H1 (cell line): ENCODE results near the gene EIF3J. TPM values are rescaled to one million over a fixed set of nuclear protein-coding genes. Genes with fewer than 3 reads are reported as not detected.

Source experiments
- CTCF ChIA-PET: fragments of 300-600 bp; sonication (Branson Sonifier 250); formaldehyde crosslinking; loops from one replicate; lab custom pipeline; 2021; ENCODE audit not compliant: partially characterized antibody; lab: Charles Lee
- POLR2A ChIA-PET: fragments of 300-600 bp; sonication (Branson Sonifier 250); formaldehyde crosslinking; loops from one replicate; lab custom pipeline; 2021; ENCODE audit warnings: inconsistent platforms; ENCODE audit not compliant: partially characterized antibody; lab: Charles Lee
- DNase-seq, 2 experiments: peaks; one replicate each; pipeline versions ENCODE4 v3.0.0 to v3.0.0-alpha.2; 2010 to 2022; ENCODE audit warnings: low spot score in 2 of 2, low read depth in 1 of 2, mixed read lengths in 1 of 2
- FAIRE-seq: peaks from 2 replicates; lab custom pipeline; 2011; peaks lifted over from hg19 to GRCh38; lab: Jason Lieb, UNC
- H2AFZ ChIP-seq: 2 replicates; pipeline ENCODE4 v1.8.1; 2012; ENCODE audit warnings: low read length, inconsistent platforms
- H2AK5ac ChIP-seq: 2 replicates; pipeline ENCODE4 v1.6.1; 2013; ENCODE audit warnings: low read depth, low read length
- H2BK120ac ChIP-seq: replicated peaks from 2 replicates; pipeline ENCODE3; 2013; ENCODE audit warnings: low read depth, low read length, inconsistent platforms
- H2BK12ac ChIP-seq: 2 replicates; pipeline ENCODE4 v1.6.1; 2013; ENCODE audit warnings: low read depth, low read length
- H2BK15ac ChIP-seq: 2 replicates; pipeline ENCODE4 v1.6.1; 2013; ENCODE audit warnings: low read length
- H2BK20ac ChIP-seq: 2 replicates; pipeline ENCODE4 v1.6.1; 2013; ENCODE audit warnings: low read length
- H2BK5ac ChIP-seq: 2 replicates; pipeline ENCODE4 v1.6.1; 2013; ENCODE audit warnings: low read depth, low read length
- H3K14ac ChIP-seq: 2 replicates; pipeline ENCODE4 v1.6.1; 2013; ENCODE audit warnings: inconsistent platforms; ENCODE audit not compliant: insufficient read length
- H3K18ac ChIP-seq: 2 replicates; pipeline ENCODE4 v1.6.1; 2013; ENCODE audit warnings: low read length; ENCODE audit errors: extremely low read depth
- H3K23ac ChIP-seq: 2 replicates; pipeline ENCODE4 v1.6.1; 2013; ENCODE audit warnings: inconsistent platforms; ENCODE audit not compliant: insufficient read length
- H3K23me2 ChIP-seq: 2 replicates; pipeline ENCODE4 v1.6.1; 2013; ENCODE audit warnings: low read depth, low read length
- H3K27ac ChIP-seq: 2 replicates; pipeline ENCODE4 v1.6.1; 2011; ENCODE audit warnings: low read depth, low read length, inconsistent platforms
- H3K27me3 ChIP-seq, 4 experiments: replicated peaks in 1 of 4; 1 replicate in 1 of 4; 2 replicates in 3 of 4; pipeline versions ENCODE4 v1.6.1 to v1.8.1; 2011 to 2013; ENCODE audit warnings: low read length in 3 of 4, mild to moderate bottlenecking in 3 of 4, inconsistent platforms in 2 of 4, mixed read lengths in 2 of 4, moderate library complexity in 1 of 4; ENCODE audit not compliant: control insufficient read depth in 3 of 4, insufficient read depth in 3 of 4; ENCODE audit errors: extremely low read depth in 1 of 4
- H3K36me3 ChIP-seq, 4 experiments: 2 replicates each; pipeline versions ENCODE4 v1.6.1 to v1.8.1; 2011 to 2013; ENCODE audit warnings: mild to moderate bottlenecking in 4 of 4, low read length in 3 of 4, moderate library complexity in 2 of 4, control low read depth in 1 of 4, inconsistent platforms in 1 of 4; ENCODE audit not compliant: insufficient read depth in 4 of 4, control insufficient read depth in 2 of 4
- H3K4ac ChIP-seq: replicated peaks from 2 replicates; pipeline ENCODE3; 2013; ENCODE audit warnings: low read length, low read depth, mixed read lengths, inconsistent platforms; ENCODE audit not compliant: insufficient read length
- H3K4me1 ChIP-seq, 4 experiments: replicated peaks in 1 of 4; 1 replicate in 1 of 4; 2 replicates in 3 of 4; pipeline versions ENCODE4 v1.6.1 to v1.8.1; 2011 to 2013; ENCODE audit warnings: low read length in 3 of 4, inconsistent platforms in 2 of 4, mixed read lengths in 1 of 4; ENCODE audit not compliant: insufficient read depth in 4 of 4, control insufficient read depth in 3 of 4
- H3K4me2 ChIP-seq, 2 experiments: 2 replicates each; pipeline versions ENCODE4 v1.6.1 to v1.8.1; 2011 to 2013; ENCODE audit warnings: low read depth in 2 of 2, low read length in 2 of 2, control low read depth in 1 of 2, inconsistent platforms in 1 of 2, mild to moderate bottlenecking in 1 of 2; ENCODE audit not compliant: insufficient read depth in 1 of 2
- H3K4me3 ChIP-seq, 4 experiments: fragments of 200-600, 300-600 bp in 1 of 4; sonication (generic), shearing (Covaris generic), sonication (Bioruptor Twin) in 1 of 4; 2 replicates each; pipeline versions ENCODE4 v1.5.1 to v1.8.1; 2011 to 2016; ENCODE audit warnings: low read length in 4 of 4, low read depth in 3 of 4, control low read depth in 2 of 4, inconsistent platforms in 2 of 4, mild to moderate bottlenecking in 2 of 4, mixed read lengths in 1 of 4, moderate library complexity in 1 of 4; ENCODE audit not compliant: insufficient read depth in 2 of 4; ENCODE audit errors: extremely low read depth in 1 of 4
- H3K56ac ChIP-seq: replicated peaks from 2 replicates; pipeline ENCODE3; 2013; ENCODE audit warnings: low read depth, mild to moderate bottlenecking, mixed read lengths, low read length, inconsistent platforms; ENCODE audit not compliant: insufficient read length
- H3K79me1 ChIP-seq: 2 replicates; pipeline ENCODE4 v1.6.1; 2013; ENCODE audit warnings: low read depth, low read length, control low read depth
- H3K79me2 ChIP-seq, 2 experiments: 2 replicates each; pipeline versions ENCODE4 v1.6.1 to v1.8.1; 2012 to 2013; ENCODE audit warnings: low read length in 2 of 2, mild to moderate bottlenecking in 2 of 2, inconsistent platforms in 1 of 2; ENCODE audit not compliant: insufficient read depth in 2 of 2, control insufficient read depth in 1 of 2
- H3K9ac ChIP-seq, 4 experiments: replicated peaks in 1 of 4; 1 replicate in 1 of 4; 2 replicates in 3 of 4; pipeline versions ENCODE4 v1.6.1 to v1.8.1; 2011 to 2013; ENCODE audit warnings: low read depth in 3 of 4, low read length in 3 of 4, control low read depth in 2 of 4, mild to moderate bottlenecking in 2 of 4, moderate library complexity in 2 of 4, inconsistent platforms in 1 of 4; ENCODE audit errors: extremely low read depth in 1 of 4
- H3K9me3 ChIP-seq, 2 experiments: 2 replicates each; pipeline versions ENCODE4 v1.6.1 to v1.8.1; 2012 to 2013; ENCODE audit warnings: mild to moderate bottlenecking in 2 of 2, moderate library complexity in 2 of 2, control low read depth in 1 of 2, inconsistent platforms in 1 of 2, low read depth in 1 of 2, low read length in 1 of 2, mixed read lengths in 1 of 2; ENCODE audit not compliant: insufficient read depth in 2 of 2
- H4K20me1 ChIP-seq, 2 experiments: replicated peaks in 1 of 2; 2 replicates each; pipeline versions ENCODE3 to v1.8.1; 2011 to 2013; ENCODE audit warnings: inconsistent platforms in 2 of 2, low read length in 2 of 2, mild to moderate bottlenecking in 1 of 2; ENCODE audit not compliant: insufficient read depth in 2 of 2, control insufficient read depth in 1 of 2
- H4K5ac ChIP-seq: 2 replicates; pipeline ENCODE4 v1.6.1; 2013; ENCODE audit warnings: low read length, low read depth, mixed read lengths, inconsistent platforms; ENCODE audit not compliant: insufficient read length
- H4K8ac ChIP-seq: 2 replicates; pipeline ENCODE4 v1.8.0; 2013; ENCODE audit warnings: mild to moderate bottlenecking, moderate library complexity, low read length, inconsistent platforms; ENCODE audit not compliant: insufficient read depth; ENCODE audit errors: extremely low read depth
- H4K91ac ChIP-seq: replicated peaks from 2 replicates; pipeline ENCODE3; 2013; ENCODE audit warnings: low read length, mixed read lengths, inconsistent platforms; ENCODE audit not compliant: insufficient read length
- ATF2 ChIP-seq: IDR thresholded peaks from 2 replicates; pipeline ENCODE4 v1.6.1; 2012; ENCODE audit warnings: low read length, inconsistent platforms
- CHD1 ChIP-seq: IDR thresholded peaks from 2 replicates; pipeline ENCODE4 v1.6.1; 2012; ENCODE audit warnings: low read depth, low read length, improper control_type of control experiment
- CHD2 ChIP-seq: IDR thresholded peaks from 2 replicates; pipeline ENCODE4 v1.6.1; 2012; ENCODE audit warnings: low read length, improper control_type of control experiment
- EZH2 ChIP-seq: fragments of 200-600 bp; sonication (generic); IDR thresholded peaks from 2 replicates; pipeline ENCODE4 v1.7.1; 2012; ENCODE audit warnings: low read depth, mild to moderate bottlenecking, moderate library complexity, low read length, inconsistent platforms; ENCODE audit not compliant: severe bottlenecking
- JUN ChIP-seq: IDR thresholded peaks from 2 replicates; pipeline ENCODE4 v1.6.1; 2011; ENCODE audit warnings: low read depth, mild to moderate bottlenecking, improper control_type of control experiment, low read length
- KDM5A ChIP-seq: fragments of 200-600 bp; IDR thresholded peaks from 2 replicates; pipeline ENCODE4 v1.7.1; 2012; ENCODE audit warnings: mild to moderate bottlenecking, low read length, inconsistent platforms, mixed read lengths
- MAX ChIP-seq: IDR thresholded peaks from 2 replicates; pipeline ENCODE4 v1.6.1; 2012; ENCODE audit warnings: inconsistent platforms
- NANOG ChIP-seq: IDR thresholded peaks from 2 replicates; pipeline ENCODE4 v1.6.1; 2011; ENCODE audit warnings: low read length, low read depth, mild to moderate bottlenecking, inconsistent platforms; ENCODE audit not compliant: insufficient read depth, poor library complexity, severe bottlenecking
- POLR2A ChIP-seq, 2 experiments: IDR thresholded peaks; 1 replicate in 1 of 2; 2 replicates in 1 of 2; pipeline ENCODE4 v1.6.1; 2011; ENCODE audit warnings: low read depth in 2 of 2, low read length in 2 of 2, mild to moderate bottlenecking in 2 of 2; ENCODE audit errors: control extremely low read depth in 1 of 2
- POLR2AphosphoS5 ChIP-seq: IDR thresholded peaks from 2 replicates; pipeline ENCODE4 v1.6.1; 2011; ENCODE audit warnings: low read depth, low read length
- SP1 ChIP-seq: IDR thresholded peaks from 2 replicates; pipeline ENCODE4 v1.6.1; 2011; ENCODE audit warnings: low read depth, low read length
- TCF12 ChIP-seq: IDR thresholded peaks from 2 replicates; pipeline ENCODE4 v1.6.1; 2011; ENCODE audit warnings: low read depth, mild to moderate bottlenecking, low read length
- ZNF274 ChIP-seq: IDR thresholded peaks from 2 replicates; pipeline ENCODE4 v1.7.0; 2012; ENCODE audit warnings: low read length, borderline replicate concordance; ENCODE audit errors: extremely low read depth
- WGBS, 2 experiments: shearing (Covaris generic) in 1 of 2; methylation state at CpG; one replicate each; pipeline versions ENCODE4 v1.1.6 to v1.1.7; 2013 to 2015; ENCODE audit warnings: low lambda C conversion rate in 2 of 2, mixed read lengths in 2 of 2, inconsistent platforms in 1 of 2, low coverage in 1 of 2, missing lambda C conversion rate in 1 of 2; ENCODE audit not compliant: insufficient replicate concordance in 2 of 2, insufficient coverage in 1 of 2, insufficient read length in 1 of 2; ENCODE audit errors: extremely low coverage in 1 of 2, missing lambda C conversion rate in 1 of 2; 5-methylcytosine and 5-hydroxymethylcytosine counted together
- polyA plus RNA-seq, 7 experiments: library from polyadenylated mRNA; depleted of rRNA in 3 of 7; stranded (reverse) in 5 of 7; unstranded in 2 of 7; fragments of >200 nt in 5 of 7; fragments of 200-250 nt in 2 of 7; gene quantifications; 1 replicate in 5 of 7; 2 replicates in 1 of 7; 4 replicates in 1 of 7; pipeline versions ENCODE4 v1.2.1 to v1.2.3, GENCODE V29; 2011 to 2013; ENCODE audit warnings: missing spikeins in 2 of 7, mixed read lengths in 2 of 7
- total RNA-seq: library from RNA; stranded (reverse); fragmentation: NEBNext Ultra II Directional; extraction: Animal tissue kit (Norgen Biotek cat#: 25700); gene quantifications from 2 replicates; pipeline ENCODE4 v1.2.1, GENCODE V29; 2021

The EIF3J gene
- total and polyA plus RNA-seq, 2 of the 8 experiments (the other 6 are each of a cell fraction or from before 2014, with no cell fraction given): 26.8 to 119 TPM

DNA sequence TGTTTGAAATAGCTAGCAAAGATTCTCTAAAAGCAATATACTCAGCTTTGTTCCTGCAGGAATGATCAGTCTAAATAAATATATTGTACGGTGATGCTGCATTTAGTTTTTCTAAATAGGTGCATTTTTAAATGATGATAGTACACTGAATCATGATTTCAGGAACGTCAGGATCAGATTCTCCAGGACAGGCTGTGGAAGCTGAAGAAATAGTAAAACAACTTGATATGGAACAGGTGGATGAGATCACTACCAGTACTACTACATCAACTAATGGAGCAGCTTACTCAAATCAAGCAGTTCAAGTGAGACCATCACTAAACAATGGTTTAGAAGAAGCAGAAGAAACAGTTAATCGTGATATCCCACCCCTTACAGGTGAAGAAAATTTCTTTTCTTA, 46.3 kb upstream of the EIF3J start:
- H3K79me1 ChIP-seq: no peaks in the 10 kb centered on the region
- no peak overlapping the region for H4K91ac ChIP-seq
- H3K23ac ChIP-seq: no peak overlapping the region
- H3K23me2 ChIP-seq: peaks cover 1% of the 10 kb centered on the region; the same call in 1 of the 2 replicates
- no peak overlapping the region for H2AK5ac ChIP-seq
- H3K18ac ChIP-seq: no peak overlapping the region
- FAIRE-seq (no peak), DNase-seq (no peak)
- H3K4me2 ChIP-seq: no peak overlapping the region
- H2AFZ ChIP-seq: no peak overlapping the region
- no peak overlapping the region for H2BK12ac ChIP-seq
- no peak overlapping the region for H3K9ac ChIP-seq
- no peak overlapping the region for H3K4me3 ChIP-seq
- H3K4ac ChIP-seq: no peak overlapping the region
- H3K36me3 ChIP-seq: peaks cover 7 to 52% (median 17%) of the 10 kb centered on the region in 4 experiments
- H3K14ac ChIP-seq: no peak overlapping the region
- H4K5ac ChIP-seq: no peak overlapping the region
- peaks cover 0 to 12% of the 10 kb centered on the region in 2 experiments for H4K20me1 ChIP-seq
- POLR2A ChIA-PET: interaction anchor here (1.2 kb wide), 1 partner anchor 63 kb away, joined by 3 read pairs; the partner anchor contains the start of gene CTDSPL2
- no peak overlapping the region for H2BK5ac ChIP-seq
- CTCF ChIA-PET: interaction anchor here (1.0 to 2.6 kb wide), 3 partner anchors 11 to 62 kb away, joined by 3 to 14 read pairs (median 3); no protein-coding TSS in a partner anchor
- H3K79me2 ChIP-seq: no peaks in the 10 kb centered on the region; a peak in 1 of 4 replicates
- no peak overlapping the region for H2BK20ac ChIP-seq
- H3K9me3 ChIP-seq: no peaks in the 10 kb centered on the region
- H3K27ac ChIP-seq: no peak overlapping the region
- 95% methylated on average over 3 of the region's 3 CpGs; no CpG with 5 or more reads in 1 of the 2 experiments for WGBS, 2 experiments
- H2BK15ac ChIP-seq: no peak overlapping the region
- H3K4me1 ChIP-seq: no peaks in the 10 kb centered on the region
- H3K27me3 ChIP-seq: no peaks in the 10 kb centered on the region
- no peak overlapping the region for H2BK120ac ChIP-seq
- no peak overlapping the region for H4K8ac ChIP-seq
- no peak overlapping the region for H3K56ac ChIP-seq
- TF ChIP-seq ZNF274 (no peak), TCF12 (no peak), CHD2 (no peak), CHD1 (no peak), POLR2AphosphoS5 (no peak), SP1 (no peak), EZH2 (no peak), POLR2A (IDR thresholded peaks at IDR 0.05; ENCODE audit: control extremely low read depth in 1 of 2, low read depth in 2 of 2, low read length in 2 of 2) (no peak), KDM5A (no peak), ATF2 (no peak), JUN (no peak), NANOG (no peak), MAX (no peak)
